GM21381 (cell line): ENCODE results near the gene ETNK2.

Experiments
- ATAC-seq: cut with Tn5 transposase; IDR thresholded peaks from one replicate; pipeline ENCODE4 v1.9.1; 2021; ENCODE audit warnings: mild to moderate bottlenecking, moderate library complexity; ENCODE audit not compliant: unreplicated experiment

Gene ETNK2

GRCh38 chr1:204085876-204086275 lies 66.0 kb downstream of the ETNK2 start:
- ATAC-seq: no peak

DNA sequence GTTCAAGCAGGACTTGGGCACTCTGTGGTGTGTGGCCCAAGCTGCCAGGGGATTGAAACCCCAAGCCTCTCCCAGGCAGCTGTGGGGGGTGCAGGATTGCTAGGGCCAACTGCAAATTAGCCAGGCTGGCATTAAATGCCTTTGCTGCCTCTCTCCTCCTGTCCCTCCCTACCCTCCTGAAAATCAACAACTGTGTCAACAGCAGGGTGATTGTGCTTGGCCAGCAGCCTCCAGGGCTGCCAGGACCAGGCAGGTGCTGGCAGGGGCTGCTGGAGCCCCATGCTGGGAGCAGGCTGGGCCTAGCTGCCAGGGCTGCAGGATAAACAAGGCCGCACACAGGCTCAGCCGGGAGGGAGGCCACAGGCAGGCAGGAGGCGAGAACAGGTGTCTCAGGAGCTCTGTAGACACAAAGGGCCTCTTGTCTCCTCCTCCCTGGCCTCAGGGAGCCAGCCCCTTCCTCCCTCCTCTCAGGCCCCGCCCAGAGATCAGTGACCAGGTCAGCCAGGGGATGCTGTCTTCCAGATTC lies 67.5 kb downstream of the ETNK2 start:
- ATAC-seq: no peak

DNA sequence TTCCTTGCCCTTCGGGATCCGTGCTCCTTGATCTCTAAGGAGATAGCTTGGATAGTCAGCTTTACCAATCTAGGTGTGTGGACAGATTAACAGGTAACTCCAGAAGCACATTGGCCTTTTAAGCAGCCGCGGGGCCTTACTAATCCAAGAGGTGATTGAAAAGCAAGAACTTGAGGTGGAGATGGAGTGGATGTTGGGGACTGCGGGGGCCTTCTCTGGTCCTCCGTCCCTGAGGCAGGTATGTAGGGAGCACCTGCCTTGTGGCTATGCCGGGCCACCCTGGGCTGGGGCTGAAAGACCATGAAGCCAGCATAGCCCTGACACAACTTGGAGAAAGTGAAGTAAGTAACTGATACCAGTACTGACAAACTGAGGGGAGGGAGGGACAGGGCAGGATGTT lies 68.4 kb downstream of the ETNK2 start:
- no peak for ATAC-seq

DNA sequence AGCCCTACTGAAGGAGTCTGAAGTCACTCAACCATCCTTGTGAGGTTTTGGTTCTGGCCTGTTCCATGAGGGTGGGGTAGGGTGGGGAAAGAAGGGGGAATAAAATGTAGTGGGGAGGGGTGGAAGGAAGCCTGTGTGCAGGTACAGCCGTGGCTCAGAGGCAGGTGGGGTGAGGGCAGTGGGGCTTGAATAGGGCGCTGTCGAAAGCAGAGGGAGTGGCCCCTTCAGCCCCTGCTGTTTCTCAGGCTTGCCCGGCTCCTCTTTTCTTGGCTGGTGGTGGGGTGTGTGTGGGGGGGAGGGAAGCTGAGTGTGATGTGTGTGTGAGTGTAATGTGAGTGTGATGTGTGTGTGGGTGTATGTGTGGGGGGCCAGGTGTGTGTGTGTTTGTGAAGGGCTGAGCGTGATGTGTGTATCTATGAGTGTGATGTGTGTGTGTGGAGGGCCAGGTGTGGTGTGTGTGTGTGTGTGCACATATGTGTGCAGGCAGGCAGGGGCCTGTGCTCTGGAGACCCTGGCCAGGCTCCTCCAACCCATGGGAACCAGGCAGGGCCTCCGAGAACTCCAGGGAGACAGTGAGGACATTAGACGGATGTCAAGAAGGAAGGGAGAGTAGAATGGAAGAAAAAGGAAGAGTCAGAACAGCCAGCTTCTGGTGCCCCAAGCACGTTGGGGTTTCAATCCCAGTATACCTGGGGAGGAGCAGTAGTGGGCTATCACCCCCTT lies 69.9 kb downstream of the ETNK2 start:
- no peak for ATAC-seq

DNA sequence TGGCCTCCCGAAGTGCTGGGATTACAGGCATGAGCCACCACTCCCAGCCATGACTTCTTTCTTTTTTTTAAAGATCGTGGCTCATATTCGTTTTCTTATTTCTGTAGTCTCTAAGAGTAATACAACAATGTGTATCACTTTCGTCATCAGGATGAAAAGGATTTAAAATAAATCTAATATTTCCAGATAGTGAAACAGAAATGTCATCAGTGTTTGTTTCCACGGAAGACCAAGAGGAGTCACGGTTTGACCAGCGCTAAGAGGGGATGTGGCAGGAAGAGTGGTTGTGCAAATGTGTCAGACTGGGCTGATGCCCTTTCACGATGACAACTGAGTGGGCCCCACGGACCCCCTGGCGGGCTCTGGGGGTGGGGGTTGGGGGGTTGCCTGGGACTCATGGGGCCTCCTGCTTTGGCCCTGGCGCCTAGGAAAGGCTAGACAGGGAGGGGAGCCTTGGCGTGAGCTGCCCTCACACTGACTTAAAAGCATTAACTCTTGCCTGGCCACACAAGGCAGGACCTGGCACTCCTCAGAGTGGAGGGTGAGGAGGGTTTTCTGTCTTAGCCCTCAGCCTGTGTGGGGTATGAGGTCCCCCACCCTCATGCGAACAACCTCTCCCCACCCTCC lies 70.6 kb downstream of the ETNK2 start:
- ATAC-seq: no peak
